ENCODE measurements around the gene ACAN. TPM values are rescaled to one million over a fixed set of nuclear protein-coding genes. Genes with fewer than 3 reads are reported as not detected.

ACAN gene
- polyA plus RNA-seq (ENCODE audit: insufficient read length), result 4.5 TPM

- peak; percentile 38 for DNase-seq
Measured at GRCh38 chr15:88803241-88803919, at the start of gene ACAN. Gene ACAN (plus strand): TSS chr15:88803436. CDS start chr15:88836207, 32,771 bp downstream.

GRCh38 chr15:88756521-88756920 is 46.7 kb upstream of the ACAN start:
- DNase-seq, result no peak

DNA sequence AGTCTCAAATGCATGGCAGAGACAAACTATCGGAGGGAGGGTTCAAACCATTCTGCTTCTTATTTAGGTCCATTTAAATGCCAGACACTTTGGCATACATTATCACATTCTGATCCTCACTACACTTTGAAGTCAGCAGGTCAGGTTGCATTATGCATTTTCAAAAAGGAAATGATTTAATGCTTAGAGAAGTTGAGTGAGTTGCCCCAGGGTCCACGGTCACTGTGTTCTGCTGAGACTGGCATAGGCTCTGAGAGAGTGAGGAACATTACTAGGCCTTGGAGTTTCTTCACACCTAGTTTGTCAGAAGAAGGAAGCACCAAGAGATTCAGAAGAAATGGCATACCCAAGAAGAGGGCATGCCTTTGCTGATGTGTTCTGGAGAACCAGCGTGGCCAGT is 46.3 kb upstream of the ACAN start:
- DNase-seq, result no peak

GRCh38 chr15:88759872-88760271 is 43.4 kb upstream of the ACAN start:
- DNase-seq, result no peak

DNA sequence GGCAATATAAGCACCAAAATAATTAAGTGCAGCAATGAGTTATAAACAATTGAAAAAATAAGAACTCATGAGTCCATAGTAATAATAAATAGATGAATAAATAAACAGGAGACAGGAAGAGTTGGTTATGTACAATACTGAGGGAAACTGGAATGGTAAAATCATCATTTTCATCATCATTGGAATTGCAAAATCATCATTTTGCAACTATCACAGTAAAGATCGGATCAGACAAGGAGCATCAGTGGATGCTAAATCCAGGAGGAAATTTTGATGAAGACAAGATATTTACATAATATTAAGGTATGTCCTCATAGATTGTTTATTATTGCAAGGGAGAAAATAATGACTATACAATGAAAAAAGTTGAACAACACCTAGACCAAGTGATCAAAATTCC is 38.8 kb upstream of the ACAN start:
- DNase-seq, result no peak

DNA sequence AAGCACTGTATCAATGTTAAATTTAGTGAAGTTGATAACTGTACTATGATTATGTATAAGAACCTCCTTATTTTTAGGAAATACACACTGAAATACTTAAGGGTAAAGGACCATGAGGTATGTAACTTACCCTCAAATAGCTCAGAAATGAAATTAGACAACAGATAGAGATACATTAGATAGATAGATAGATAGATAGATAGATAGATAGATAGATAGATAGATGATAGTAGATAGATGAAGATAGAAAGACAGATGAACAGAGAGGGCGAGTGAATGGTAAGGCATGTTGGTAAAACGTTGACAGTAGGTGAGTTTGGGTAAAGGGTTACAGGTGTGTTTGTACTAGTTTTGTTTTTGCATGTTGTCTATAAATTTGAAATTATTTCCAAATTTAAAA is 38.0 kb upstream of the ACAN start:
- DNase-seq, result no peak

DNA sequence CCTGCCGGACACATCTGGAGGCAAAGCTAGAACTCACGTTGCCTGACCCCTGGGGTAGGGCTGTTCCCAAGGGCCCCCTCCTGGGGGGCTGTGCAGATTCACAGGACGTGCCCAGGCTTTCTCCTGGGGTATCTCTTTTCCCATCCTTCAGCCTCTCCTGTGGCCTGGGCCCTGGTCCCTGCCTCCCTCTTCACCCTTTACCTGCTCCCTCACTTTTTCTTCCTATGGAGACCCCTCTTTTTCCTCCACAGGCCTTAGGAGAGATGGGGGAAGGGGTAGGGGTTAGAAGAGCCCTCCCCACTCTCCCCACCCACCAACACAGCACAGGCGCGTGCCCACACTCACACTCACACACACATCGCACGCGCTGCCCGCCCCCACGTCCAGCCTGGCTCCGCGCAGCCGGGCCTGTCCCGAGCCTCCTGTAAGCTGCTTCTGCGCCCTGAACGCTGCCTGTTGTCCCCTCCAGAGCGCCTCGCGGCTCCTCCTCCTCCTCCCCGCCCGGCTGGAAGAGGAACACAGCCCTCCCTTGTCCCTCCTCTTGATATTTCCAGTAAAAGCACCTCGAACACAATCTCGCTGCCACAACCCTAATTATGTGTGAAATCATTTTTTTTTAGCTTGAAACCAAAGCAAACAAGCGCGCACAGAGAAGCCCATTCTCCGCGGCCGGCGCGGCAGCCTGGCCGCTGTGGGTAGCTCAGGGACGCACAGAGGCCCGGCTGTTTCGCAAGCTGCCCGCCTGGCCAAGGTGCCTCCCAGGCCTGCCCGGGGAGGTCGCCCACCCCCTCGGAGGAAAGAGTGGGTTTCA is 33.9 kb upstream of the ACAN start:
- peak; percentile 41 for DNase-seq

GRCh38 chr15:88775776-88776175 is 27.5 kb upstream of the ACAN start:
- no peak for DNase-seq

DNA sequence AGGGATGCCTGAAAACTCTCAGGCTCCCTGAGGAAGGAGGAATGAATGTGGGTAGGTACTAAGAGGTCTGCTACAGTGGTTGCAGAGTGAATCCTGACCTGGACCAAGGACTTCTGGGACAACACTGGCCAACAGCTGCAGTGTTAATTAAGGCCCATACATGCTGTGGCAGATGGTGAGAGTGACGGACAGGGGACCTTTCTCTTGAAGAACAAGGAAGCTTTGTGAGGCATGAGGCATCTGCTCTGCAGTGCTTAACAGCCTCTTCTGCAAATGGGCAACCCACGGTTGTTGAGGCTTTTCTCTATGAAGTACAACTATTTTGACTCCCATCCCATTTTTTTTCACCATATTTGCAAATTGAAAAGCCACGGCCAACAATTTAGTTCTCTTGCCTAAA is 26.6 kb upstream of the ACAN start:
- DNase-seq, result no peak

- DNase-seq, result no peak
Measured at GRCh38 chr15:88779944-88780343, 23.3 kb upstream of the ACAN start.

- no peak for DNase-seq
Measured at GRCh38 chr15:88782465-88782864, 20.8 kb upstream of the ACAN start.

GRCh38 chr15:88785217-88785616 is 18.0 kb upstream of the ACAN start:
- DNase-seq, result no peak

GRCh38 chr15:88788036-88788435 is 15.2 kb upstream of the ACAN start:
- DNase-seq, result no peak

DNA sequence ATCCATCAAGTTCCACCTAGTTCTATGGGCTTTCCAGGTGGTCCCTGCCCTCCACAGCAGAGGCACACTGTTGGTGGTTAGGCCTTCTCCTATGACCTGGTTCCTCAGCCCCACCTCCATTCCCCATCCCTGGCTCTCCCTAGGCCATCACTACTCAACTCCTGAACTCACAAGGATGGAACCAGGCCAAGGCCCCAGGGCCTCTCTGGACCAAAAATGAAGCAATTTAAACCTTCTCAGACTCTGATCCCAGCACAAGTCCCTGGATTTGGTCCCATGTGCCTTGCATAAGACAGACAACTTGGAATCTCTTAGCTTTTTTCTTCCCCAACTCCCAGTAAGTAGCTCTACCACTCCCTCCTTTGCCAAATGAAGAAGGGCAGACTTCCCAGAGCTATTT is 14.4 kb upstream of the ACAN start:
- no peak for DNase-seq

DNA sequence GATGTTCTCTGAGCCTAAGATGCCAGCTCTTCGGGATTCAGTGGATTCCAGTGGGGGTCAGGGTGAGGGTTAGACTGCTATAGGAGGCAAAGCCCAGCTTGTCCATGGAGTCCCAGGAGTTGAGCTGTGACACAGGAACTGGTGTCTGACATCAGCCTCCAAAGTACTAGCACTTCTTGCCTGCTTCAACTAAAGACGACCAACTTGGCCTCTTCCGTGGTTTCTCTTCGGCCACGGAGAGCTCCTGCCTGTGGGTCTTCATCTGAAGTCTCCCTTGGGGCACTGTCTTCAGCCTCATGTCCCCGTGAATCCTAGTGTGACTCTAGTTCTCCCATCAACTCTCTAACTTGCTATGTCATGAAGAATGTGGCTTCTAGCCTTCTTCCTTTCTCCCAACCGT is 12.8 kb upstream of the ACAN start:
- DNase-seq, result no peak

DNA sequence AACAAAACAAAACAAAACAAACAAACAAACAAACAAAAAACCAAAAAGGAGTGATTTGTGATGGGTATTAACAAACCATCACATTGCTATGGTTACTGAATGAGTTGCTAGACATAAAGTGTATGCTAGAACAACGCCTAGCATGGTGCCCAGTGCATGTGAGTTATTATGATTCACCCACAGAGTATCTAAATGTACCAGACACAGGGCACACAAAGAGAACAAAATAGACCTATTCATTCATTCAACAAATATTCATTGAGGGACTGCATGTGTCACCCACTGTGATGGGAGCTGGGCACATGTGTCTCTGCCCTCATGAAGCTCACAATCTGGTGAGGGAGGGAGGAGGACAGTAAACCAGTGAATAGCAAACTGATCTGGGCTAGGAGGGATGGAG is 11.6 kb upstream of the ACAN start:
- no peak for DNase-seq

DNA sequence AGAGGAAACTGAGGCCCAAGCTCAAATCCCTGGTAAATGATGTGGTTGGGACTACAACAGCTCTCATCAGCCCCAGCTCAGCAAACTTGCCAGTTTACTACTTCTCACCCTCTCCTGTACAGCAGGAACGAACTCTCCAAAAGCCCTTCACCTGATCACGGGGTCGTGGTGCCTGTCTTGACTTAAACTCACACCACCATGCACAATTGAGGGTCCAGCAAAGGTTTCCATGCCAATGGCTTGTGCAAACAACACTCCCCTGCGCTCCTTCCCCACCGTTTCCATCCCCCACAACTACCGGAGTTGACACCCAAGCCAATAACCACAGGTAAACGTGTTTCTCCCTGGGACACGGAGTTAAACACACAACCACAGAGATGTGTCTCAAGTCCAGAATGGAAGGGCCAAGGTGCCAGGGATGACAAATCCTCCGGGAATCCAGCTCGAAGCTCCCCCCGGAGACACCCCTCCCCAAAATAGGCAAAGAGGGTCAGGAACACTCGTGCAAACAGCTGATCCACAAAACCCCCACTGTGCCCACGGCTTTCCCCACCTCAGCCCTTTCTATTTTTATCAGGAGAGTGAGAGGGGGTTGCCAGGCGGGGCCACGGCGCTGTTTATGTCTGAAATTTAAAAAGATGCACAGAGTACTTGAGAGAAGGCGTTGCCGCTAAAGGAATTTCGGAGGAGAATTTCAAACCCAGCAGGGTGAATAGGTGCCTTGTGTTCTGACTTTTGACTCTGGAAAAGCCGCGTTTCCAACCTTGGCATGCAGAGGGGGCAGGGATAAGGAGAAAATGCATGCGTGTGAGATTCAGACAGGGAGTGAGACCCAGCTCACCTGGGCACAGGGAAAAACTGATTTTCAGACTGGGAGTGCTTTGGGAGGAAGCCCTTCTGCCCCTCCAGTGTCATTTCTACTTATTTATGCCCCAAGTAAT is 10.6 kb upstream of the ACAN start:
- DNase-seq, result no peak

DNA sequence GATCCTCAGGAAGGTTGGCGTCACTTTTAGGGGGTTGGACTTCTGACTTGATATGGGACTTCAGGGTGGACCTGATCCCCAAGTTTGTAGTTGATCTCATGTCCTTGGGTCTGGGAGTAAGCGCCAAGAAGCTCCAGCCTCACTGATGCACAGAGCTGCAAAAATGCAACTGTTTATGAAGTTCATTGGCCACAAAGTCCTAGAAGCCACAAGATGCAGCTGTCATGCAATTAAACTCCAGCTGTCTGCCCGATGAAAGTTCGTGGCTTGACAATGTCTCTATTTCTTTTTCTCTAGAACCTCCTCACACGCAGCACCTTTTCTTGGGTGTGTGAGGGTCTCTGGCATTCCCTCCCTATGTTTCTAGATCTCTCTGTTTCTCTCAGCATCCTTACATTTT is 9.2 kb upstream of the ACAN start:
- no peak for DNase-seq

DNA sequence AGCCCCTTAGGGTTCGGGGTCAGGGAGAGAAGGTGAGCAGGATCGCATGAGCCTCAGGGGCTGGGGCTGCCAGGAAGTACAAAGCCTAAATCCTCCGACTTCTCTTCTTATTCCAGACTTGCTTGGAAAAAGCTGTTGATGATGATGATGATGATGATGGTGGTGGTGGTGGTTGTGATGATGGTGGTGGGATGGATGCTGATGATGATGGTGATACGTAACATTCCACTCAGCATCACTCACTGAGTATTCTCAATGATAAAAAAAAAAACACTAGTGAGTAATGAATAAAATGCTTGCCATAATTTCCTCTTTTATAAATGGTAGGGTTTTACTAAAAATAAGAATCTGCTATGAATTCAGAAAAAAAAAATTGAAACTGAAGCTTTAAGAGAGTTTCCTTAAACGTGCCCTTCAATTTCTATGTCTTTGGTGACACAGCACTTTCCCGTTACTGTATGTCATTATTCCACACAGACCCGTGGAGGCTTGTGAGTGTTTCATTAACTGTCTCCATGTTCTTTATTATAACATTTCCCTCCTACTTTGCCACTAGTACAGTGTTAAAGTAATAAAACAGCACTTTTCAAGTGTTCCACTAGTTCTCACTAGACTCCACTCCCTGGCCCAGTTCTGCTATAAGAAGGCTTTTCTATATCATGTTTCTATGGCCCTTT is 5.4 kb upstream of the ACAN start:
- no peak for DNase-seq

- no peak for DNase-seq
Measured at GRCh38 chr15:88799341-88799740, 3.9 kb upstream of the ACAN start.

DNA sequence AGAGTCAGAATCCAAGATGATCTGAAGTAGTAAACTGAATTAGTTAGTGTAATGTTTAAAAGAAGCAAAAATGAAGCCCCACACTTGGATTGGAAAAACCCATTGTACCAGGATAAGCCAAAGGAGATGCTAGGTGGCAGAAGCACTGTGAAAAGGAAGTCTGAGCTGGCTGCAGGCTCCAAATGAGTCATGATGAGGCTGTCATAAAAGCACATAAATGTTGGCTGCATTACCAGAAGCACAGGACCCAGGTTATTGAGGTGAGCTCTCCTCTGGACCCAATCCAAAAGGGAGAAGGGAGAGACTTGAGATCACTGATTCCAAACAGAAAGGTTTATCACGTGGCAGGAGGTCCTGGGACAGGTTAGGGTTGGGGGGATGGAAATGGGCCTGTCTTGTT is 3.2 kb upstream of the ACAN start:
- DNase-seq, result no peak

GRCh38 chr15:88800738-88801137 is 2.5 kb upstream of the ACAN start:
- DNase-seq, result peak; percentile 51
